Measurements from ENCODE around the gene ANO1.

- no peak for TF ChIP-seq CTCF (conservative IDR thresholded peaks at IDR 0.05; ENCODE audit: low read depth, low read length)
- TF ChIP-seq EZH2 (IDR thresholded peaks at IDR 0.05; ENCODE audit: low read length, unreplicated experiment): no peak
- TF ChIP-seq EZH2phosphoT487 (IDR thresholded peaks at IDR 0.05; ENCODE audit: borderline replicate concordance, low read length): no peak
Observed at GRCh38 chr11:70169632-70170031, 91.5 kb downstream of the ANO1 start.

Data from PC-3 (cell line).